ENCODE data around the gene RELB. TPM values are rescaled to one million over a fixed set of nuclear protein-coding genes. Genes with fewer than 3 reads are reported as not detected.
"Not testable (repeated sequence)": the region's sequence is repeated elsewhere in the genome, so short reads cannot be mapped to it uniquely, and the experiment has no call there.

RELB gene
- polyA plus RNA-seq, 4 donors = 10.5 to 41.3 (median 17.6) TPM

GRCh38 chr19:44960906-44961728 is 40.1 kb upstream of the RELB start:
- Histone ChIP-seq H3K4me3 (ENCODE audit: low read depth in 1 of 3, low read length in 3 of 3) (no peak overlapping the region), H3K9me3 (ENCODE audit: control insufficient read depth in 2 of 2, insufficient read depth in 1 of 2, low read depth in 1 of 2, low read length in 1 of 2) (no peaks in the 10 kb centered on the region), H3K36me3 (ENCODE audit: control insufficient read depth in 3 of 3, insufficient read depth in 2 of 3, low read depth in 1 of 3, low read length in 3 of 3) (peaks cover 5 to 62% (median 8%) of the 10 kb centered on the region in 3 donors), H3K27ac (ENCODE audit: low read depth in 1 of 3, low read length in 2 of 3) (peak overlapping the region in 1 of 3 donors; percentile 37), H3K27me3 (ENCODE audit: control insufficient read depth in 3 of 3, insufficient read depth in 3 of 3, low read length in 3 of 3) (no peaks in the 10 kb centered on the region), H3K4me1 (ENCODE audit: control insufficient read depth in 3 of 3, insufficient read depth in 2 of 3, low read depth in 1 of 3, low read length in 2 of 3) (peaks cover 5 to 12% (median 6%) of the 10 kb centered on the region in 3 donors)
- DNase-seq (no peak), FAIRE-seq (no peak)
- WGBS, 3 donors = 80 to 82% (median 81%) methylated on average over 8 of the region's 8 CpGs

- H3K4me1 ChIP-seq (ENCODE audit: control insufficient read depth in 3 of 3, insufficient read depth in 2 of 3, low read depth in 1 of 3, low read length in 2 of 3) = peaks cover 0 to 5% (median 4%) of the 10 kb centered on the region in 3 donors
- no peak overlapping the region for H3K4me3 ChIP-seq (ENCODE audit: low read depth in 1 of 3, low read length in 3 of 3)
- H3K36me3 ChIP-seq (ENCODE audit: control insufficient read depth in 3 of 3, insufficient read depth in 2 of 3, low read depth in 1 of 3, low read length in 3 of 3) = peaks cover 5 to 67% (median 8%) of the 10 kb centered on the region in 3 donors
- H3K27me3 ChIP-seq (ENCODE audit: control insufficient read depth in 3 of 3, insufficient read depth in 3 of 3, low read length in 3 of 3) = no peaks in the 10 kb centered on the region
- DNase-seq (no peak), FAIRE-seq (no peak)
- no peak overlapping the region for H3K27ac ChIP-seq (ENCODE audit: low read depth in 1 of 3, low read length in 2 of 3)
- no peaks in the 10 kb centered on the region for H3K9me3 ChIP-seq (ENCODE audit: control insufficient read depth in 2 of 2, insufficient read depth in 1 of 2, low read depth in 1 of 2, low read length in 1 of 2)
- 91 to 95% (median 93%) methylated on average over 8 of the region's 8 CpGs for WGBS, 3 donors
Observed at GRCh38 chr19:44961821-44962220, 39.4 kb upstream of the RELB start.

GRCh38 chr19:44968118-44968517 is 33.1 kb upstream of the RELB start:
- H3K4me3 ChIP-seq (ENCODE audit: low read depth in 1 of 3, low read length in 3 of 3) = no peak overlapping the region
- H3K27ac ChIP-seq (ENCODE audit: low read depth in 1 of 3, low read length in 2 of 3) = no peak overlapping the region
- 93% methylated on average over 5 of the region's 5 CpGs for WGBS, 3 donors
- H3K9me3 ChIP-seq (ENCODE audit: control insufficient read depth in 2 of 2, insufficient read depth in 1 of 2, low read depth in 1 of 2, low read length in 1 of 2) = no peaks in the 10 kb centered on the region
- DNase-seq (no peak), FAIRE-seq (no peak)
- peaks cover 6 to 70% (median 9%) of the 10 kb centered on the region in 3 donors for H3K36me3 ChIP-seq (ENCODE audit: control insufficient read depth in 3 of 3, insufficient read depth in 2 of 3, low read depth in 1 of 3, low read length in 3 of 3)
- H3K27me3 ChIP-seq (ENCODE audit: control insufficient read depth in 3 of 3, insufficient read depth in 3 of 3, low read length in 3 of 3) = no peaks in the 10 kb centered on the region
- no peaks in the 10 kb centered on the region for H3K4me1 ChIP-seq (ENCODE audit: control insufficient read depth in 3 of 3, insufficient read depth in 2 of 3, low read depth in 1 of 3, low read length in 2 of 3)

- no peak for DNase-seq
- H3K36me3 ChIP-seq (ENCODE audit: control insufficient read depth in 3 of 3, insufficient read depth in 2 of 3, low read depth in 1 of 3, low read length in 3 of 3) = peaks cover 6 to 71% (median 12%) of the 10 kb centered on the region in 3 donors
- no peak overlapping the region for H3K27ac ChIP-seq (ENCODE audit: low read depth in 1 of 3, low read length in 2 of 3)
- no peaks in the 10 kb centered on the region for H3K9me3 ChIP-seq (ENCODE audit: control insufficient read depth in 2 of 2, insufficient read depth in 1 of 2, low read depth in 1 of 2, low read length in 1 of 2)
- FAIRE-seq = no peak
- WGBS, 3 donors = 86 to 94% (median 90%) methylated on average over 4 of the region's 4 CpGs
- H3K4me3 ChIP-seq (ENCODE audit: low read depth in 1 of 3, low read length in 3 of 3) = no peak overlapping the region
- no peaks in the 10 kb centered on the region for H3K4me1 ChIP-seq (ENCODE audit: control insufficient read depth in 3 of 3, insufficient read depth in 2 of 3, low read depth in 1 of 3, low read length in 2 of 3)
- H3K27me3 ChIP-seq (ENCODE audit: control insufficient read depth in 3 of 3, insufficient read depth in 3 of 3, low read length in 3 of 3) = no peaks in the 10 kb centered on the region
Observed at GRCh38 chr19:44968670-44969069, 32.6 kb upstream of the RELB start.

- FAIRE-seq = no peak
- no peak overlapping the region for H3K4me3 ChIP-seq (ENCODE audit: low read depth in 1 of 3, low read length in 3 of 3)
Observed at GRCh38 chr19:44969437-44969836, 31.8 kb upstream of the RELB start.

GRCh38 chr19:44971451-44971850 is 29.8 kb upstream of the RELB start:
- H3K36me3 ChIP-seq (ENCODE audit: control insufficient read depth in 3 of 3, insufficient read depth in 2 of 3, low read depth in 1 of 3, low read length in 3 of 3) = peaks cover 15 to 77% (median 26%) of the 10 kb centered on the region in 3 donors
- not testable (repeated sequence) for H3K4me3 ChIP-seq (ENCODE audit: low read depth in 1 of 3, low read length in 3 of 3); H3K9me3 ChIP-seq (ENCODE audit: control insufficient read depth in 2 of 2, insufficient read depth in 1 of 2, low read depth in 1 of 2, low read length in 1 of 2); H3K4me1 ChIP-seq (ENCODE audit: control insufficient read depth in 3 of 3, insufficient read depth in 2 of 3, low read depth in 1 of 3, low read length in 2 of 3); H3K27me3 ChIP-seq (ENCODE audit: control insufficient read depth in 3 of 3, insufficient read depth in 3 of 3, low read length in 3 of 3); DNase-seq; H3K27ac ChIP-seq (ENCODE audit: low read depth in 1 of 3, low read length in 2 of 3); FAIRE-seq
- WGBS, 3 donors = 89 to 96% (median 93%) methylated on average over 6 of the region's 6 CpGs

More at GRCh38 chr19:44969437-44969836, 31.8 kb upstream of the RELB start:
- H3K27ac ChIP-seq (ENCODE audit: low read depth in 1 of 3, low read length in 2 of 3) = no peak overlapping the region
- peaks cover 11 to 73% (median 12%) of the 10 kb centered on the region in 3 donors for H3K36me3 ChIP-seq (ENCODE audit: control insufficient read depth in 3 of 3, insufficient read depth in 2 of 3, low read depth in 1 of 3, low read length in 3 of 3)
- no peaks in the 10 kb centered on the region for H3K9me3 ChIP-seq (ENCODE audit: control insufficient read depth in 2 of 2, insufficient read depth in 1 of 2, low read depth in 1 of 2, low read length in 1 of 2)
- 94 to 99% (median 98%) methylated on average over 5 of the region's 5 CpGs for WGBS, 3 donors
- no peak for DNase-seq
- H3K4me1 ChIP-seq (ENCODE audit: control insufficient read depth in 3 of 3, insufficient read depth in 2 of 3, low read depth in 1 of 3, low read length in 2 of 3) = no peaks in the 10 kb centered on the region
- no peaks in the 10 kb centered on the region for H3K27me3 ChIP-seq (ENCODE audit: control insufficient read depth in 3 of 3, insufficient read depth in 3 of 3, low read length in 3 of 3)

- no peaks in the 10 kb centered on the region for H3K4me1 ChIP-seq (ENCODE audit: control insufficient read depth in 3 of 3, insufficient read depth in 2 of 3, low read depth in 1 of 3, low read length in 2 of 3)
- H3K27ac ChIP-seq (ENCODE audit: low read depth in 1 of 3, low read length in 2 of 3) = no peak overlapping the region
- no peaks in the 10 kb centered on the region for H3K27me3 ChIP-seq (ENCODE audit: control insufficient read depth in 3 of 3, insufficient read depth in 3 of 3, low read length in 3 of 3)
- no peaks in the 10 kb centered on the region for H3K9me3 ChIP-seq (ENCODE audit: control insufficient read depth in 2 of 2, insufficient read depth in 1 of 2, low read depth in 1 of 2, low read length in 1 of 2)
- FAIRE-seq (no peak), DNase-seq (no peak)
- H3K36me3 ChIP-seq (ENCODE audit: control insufficient read depth in 3 of 3, insufficient read depth in 2 of 3, low read depth in 1 of 3, low read length in 3 of 3) = peaks cover 19 to 80% (median 36%) of the 10 kb centered on the region in 3 donors
- no peak overlapping the region for H3K4me3 ChIP-seq (ENCODE audit: low read depth in 1 of 3, low read length in 3 of 3)
- 93 to 94% (median 94%) methylated on average over 13 of the region's 13 CpGs for WGBS, 3 donors
Observed at GRCh38 chr19:44972802-44973201, 28.5 kb upstream of the RELB start.

GRCh38 chr19:44973982-44974735 is 27.1 kb upstream of the RELB start:
- Histone ChIP-seq H3K36me3 (ENCODE audit: control insufficient read depth in 3 of 3, insufficient read depth in 2 of 3, low read depth in 1 of 3, low read length in 3 of 3) (peaks cover 20 to 82% (median 37%) of the 10 kb centered on the region in 3 donors), H3K9me3 (ENCODE audit: control insufficient read depth in 2 of 2, insufficient read depth in 1 of 2, low read depth in 1 of 2, low read length in 1 of 2) (no peaks in the 10 kb centered on the region), H3K27ac (ENCODE audit: low read depth in 1 of 3, low read length in 2 of 3) (no peak overlapping the region), H3K27me3 (ENCODE audit: control insufficient read depth in 3 of 3, insufficient read depth in 3 of 3, low read length in 3 of 3) (no peaks in the 10 kb centered on the region), H3K4me3 (ENCODE audit: low read depth in 1 of 3, low read length in 3 of 3) (no peak overlapping the region), H3K4me1 (ENCODE audit: control insufficient read depth in 3 of 3, insufficient read depth in 2 of 3, low read depth in 1 of 3, low read length in 2 of 3) (no peaks in the 10 kb centered on the region)
- 92 to 94% (median 92%) methylated on average over 21 of the region's 21 CpGs for WGBS, 3 donors
- no peak for FAIRE-seq
- DNase-seq = no peak

Measured in small intestine (tissue), 7 donors.